Measurements from ENCODE around the gene TIMM44.

DNA sequence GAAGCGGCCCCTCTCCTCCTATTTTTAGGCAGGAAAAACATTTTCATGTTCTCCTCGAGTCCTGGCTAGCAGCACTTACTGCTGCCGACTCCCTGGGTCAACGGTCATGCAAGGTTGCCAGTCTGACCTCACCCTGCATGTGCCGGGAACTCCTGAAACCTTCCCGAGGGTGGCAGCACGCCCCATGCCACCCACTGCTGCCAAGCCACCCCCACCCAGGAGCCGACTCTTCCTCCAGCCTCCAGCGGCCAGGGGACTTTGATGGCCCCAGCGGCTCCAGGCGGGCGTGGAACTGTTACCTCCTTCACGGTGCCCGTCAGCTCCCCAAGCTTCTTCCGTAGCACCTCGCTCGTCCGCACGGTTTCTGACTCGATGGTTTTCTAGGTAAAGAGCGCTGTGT is 8.7 kb downstream of the TIMM44 start:
- TF ChIP-seq, protein P1, sequence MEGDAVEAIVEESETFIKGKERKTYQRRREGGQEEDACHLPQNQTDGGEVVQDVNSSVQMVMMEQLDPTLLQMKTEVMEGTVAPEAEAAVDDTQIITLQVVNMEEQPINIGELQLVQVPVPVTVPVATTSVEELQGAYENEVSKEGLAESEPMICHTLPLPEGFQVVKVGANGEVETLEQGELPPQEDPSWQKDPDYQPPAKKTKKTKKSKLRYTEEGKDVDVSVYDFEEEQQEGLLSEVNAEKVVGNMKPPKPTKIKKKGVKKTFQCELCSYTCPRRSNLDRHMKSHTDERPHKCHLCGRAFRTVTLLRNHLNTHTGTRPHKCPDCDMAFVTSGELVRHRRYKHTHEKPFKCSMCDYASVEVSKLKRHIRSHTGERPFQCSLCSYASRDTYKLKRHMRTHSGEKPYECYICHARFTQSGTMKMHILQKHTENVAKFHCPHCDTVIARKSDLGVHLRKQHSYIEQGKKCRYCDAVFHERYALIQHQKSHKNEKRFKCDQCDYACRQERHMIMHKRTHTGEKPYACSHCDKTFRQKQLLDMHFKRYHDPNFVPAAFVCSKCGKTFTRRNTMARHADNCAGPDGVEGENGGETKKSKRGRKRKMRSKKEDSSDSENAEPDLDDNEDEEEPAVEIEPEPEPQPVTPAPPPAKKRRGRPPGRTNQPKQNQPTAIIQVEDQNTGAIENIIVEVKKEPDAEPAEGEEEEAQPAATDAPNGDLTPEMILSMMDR (conservative IDR thresholded peaks at IDR 0.05; ENCODE audit: low read depth, low read length) = no peak
- TF ChIP-seq EZH2 (IDR thresholded peaks at IDR 0.05; ENCODE audit: borderline replicate concordance, low read depth, low read length, poor library complexity, severe bottlenecking) = no peak

Data from A673 (cell line).